BLaER1 treated with 17β-estradiol and CSF1 and Interleukin-3, amounts not matched to agents 10 nM and 100 nM (cell line): ENCODE measurements around the gene LRSAM1.

Source experiments
- H3K27ac ChIP-seq, 11 experiments: shearing (Covaris generic); formaldehyde crosslinking; 2 replicates each; pipeline ENCODE4 v1.8.1; 2022
- H3K27me3 ChIP-seq, 11 experiments: shearing (Covaris generic); formaldehyde crosslinking; 2 replicates each; pipeline ENCODE4 v1.8.1; 2022
- H3K36me3 ChIP-seq, 11 experiments: shearing (Covaris generic); formaldehyde crosslinking; 2 replicates each; pipeline ENCODE4 v1.8.1; 2022
- H3K4me1 ChIP-seq, 10 experiments: shearing (Covaris generic); formaldehyde crosslinking; 2 replicates each; pipeline ENCODE4 v1.8.1; 2022
- H3K4me2 ChIP-seq, 11 experiments: shearing (Covaris generic); formaldehyde crosslinking; 2 replicates each; pipeline ENCODE4 v1.8.1; 2022
- H3K4me3 ChIP-seq, 10 experiments: shearing (Covaris generic); formaldehyde crosslinking; 2 replicates each; pipeline ENCODE4 v1.8.1; 2022
- H3K9ac ChIP-seq, 11 experiments: shearing (Covaris generic); formaldehyde crosslinking; 2 replicates each; pipeline ENCODE4 v1.8.1; 2022
- H3K9me3 ChIP-seq, 11 experiments: shearing (Covaris generic); formaldehyde crosslinking; replicated peaks in 1 of 11; 2 replicates each; pipeline ENCODE4 v1.8.1; 2022
- H4K20me1 ChIP-seq, 11 experiments: shearing (Covaris generic); formaldehyde crosslinking; 2 replicates each; pipeline ENCODE4 v1.8.1; 2022
- Cebpa-rat ChIP-seq, 11 experiments: shearing (Covaris generic); IDR thresholded peaks; 2 replicates each; pipeline ENCODE4 v1.8.1; 2022

The LRSAM1 gene

GRCh38 chr9:127411122-127411521, 40.2 kb upstream of the LRSAM1 start:
- H3K36me3 ChIP-seq, result peaks cover 0 to 6% (median 0%) of the 10 kb centered on the region in 11 experiments; a peak in 3 of 22 replicates
- H3K27ac ChIP-seq, result peak overlapping the region in 5 of 11 experiments; percentile 3 to 86 (median 69); a peak in 7 of 22 replicates
- H3K4me3 ChIP-seq, result no peak overlapping the region
- H3K4me2 ChIP-seq, result peak overlapping the region in 5 of 11 experiments; percentile 38 to 85 (median 69); a peak in 10 of 22 replicates
- peak overlapping the region in 3 of 11 experiments; percentile 52 to 71 (median 69); a peak in 4 of 22 replicates for H3K9ac ChIP-seq
- peaks cover 0 to 55% (median 16%) of the 10 kb centered on the region in 10 experiments; a peak in 13 of 20 replicates for H3K4me1 ChIP-seq
- H3K27me3 ChIP-seq, result no peaks in the 10 kb centered on the region
- TF ChIP-seq Cebpa-rat (IDR thresholded peaks at IDR 0.05), result no peak
- no peaks in the 10 kb centered on the region for H3K9me3 ChIP-seq
- peaks cover 0 to 7% (median 0%) of the 10 kb centered on the region in 11 experiments; a peak in 1 of 22 replicates for H4K20me1 ChIP-seq

GRCh38 chr9:127415141-127415540, 36.2 kb upstream of the LRSAM1 start:
- Histone ChIP-seq H3K4me1 (peaks cover 0 to 65% (median 15%) of the 10 kb centered on the region in 10 experiments; a peak in 13 of 20 replicates), H4K20me1 (peaks cover 0 to 5% (median 0%) of the 10 kb centered on the region in 11 experiments; a peak in 2 of 22 replicates), H3K36me3 (peaks cover 0 to 6% (median 0%) of the 10 kb centered on the region in 11 experiments; a peak in 1 of 22 replicates), H3K9ac (no peak overlapping the region), H3K4me3 (no peak overlapping the region), H3K9me3 (no peaks in the 10 kb centered on the region), H3K27me3 (no peaks in the 10 kb centered on the region), H3K27ac (no peak overlapping the region), H3K4me2 (peak overlapping the region in 6 of 11 experiments; percentile 11 to 58 (median 20); a peak in 9 of 22 replicates)
- TF ChIP-seq Cebpa-rat (IDR thresholded peaks at IDR 0.05), result no peak

GRCh38 chr9:127415657-127416056, 35.7 kb upstream of the LRSAM1 start:
- H3K4me3 ChIP-seq, result no peak overlapping the region
- H3K36me3 ChIP-seq, result peaks cover 0 to 6% (median 0%) of the 10 kb centered on the region in 11 experiments; a peak in 1 of 22 replicates
- H3K27me3 ChIP-seq, result no peaks in the 10 kb centered on the region

GRCh38 chr9:127417131-127418036, 33.9 kb upstream of the LRSAM1 start:
- peaks cover 5 to 59% (median 12%) of the 10 kb centered on the region in 10 experiments for H3K4me1 ChIP-seq
- TF ChIP-seq Cebpa-rat (IDR thresholded peaks at IDR 0.05), result no peak
- H3K4me3 ChIP-seq, result no peak overlapping the region
- no peak overlapping the region for H3K9ac ChIP-seq
- H3K4me2 ChIP-seq, result peak overlapping the region in 1 of 11 experiments; percentile 38; a peak in 1 of 22 replicates
- H3K36me3 ChIP-seq, result peaks cover 0 to 6% (median 0%) of the 10 kb centered on the region in 11 experiments; a peak in 1 of 22 replicates
- H3K9me3 ChIP-seq, result no peaks in the 10 kb centered on the region
- H4K20me1 ChIP-seq, result peaks cover 0 to 5% (median 0%) of the 10 kb centered on the region in 11 experiments; a peak in 2 of 22 replicates
- H3K27me3 ChIP-seq, result no peaks in the 10 kb centered on the region
- H3K27ac ChIP-seq, result no peak overlapping the region

More at GRCh38 chr9:127415657-127416056, 35.7 kb upstream of the LRSAM1 start:
- TF ChIP-seq Cebpa-rat (IDR thresholded peaks at IDR 0.05), result no peak
- Histone ChIP-seq H3K9ac (no peak overlapping the region), H4K20me1 (peaks cover 0 to 5% (median 0%) of the 10 kb centered on the region in 11 experiments; a peak in 2 of 22 replicates), H3K4me1 (peaks cover 0 to 60% (median 14%) of the 10 kb centered on the region in 10 experiments; a peak in 13 of 20 replicates), H3K27ac (no peak overlapping the region), H3K4me2 (peak overlapping the region in 4 of 11 experiments; percentile 14 to 58 (median 32); a peak in 5 of 22 replicates), H3K9me3 (no peaks in the 10 kb centered on the region)

- Histone ChIP-seq H3K36me3 (peaks cover 0 to 6% (median 0%) of the 10 kb centered on the region in 11 experiments; a peak in 1 of 22 replicates), H4K20me1 (peaks cover 0 to 5% (median 0%) of the 10 kb centered on the region in 11 experiments; a peak in 2 of 22 replicates), H3K27ac (no peak overlapping the region), H3K27me3 (no peaks in the 10 kb centered on the region), H3K4me3 (no peak overlapping the region), H3K4me1 (peaks cover 11 to 59% (median 19%) of the 10 kb centered on the region in 10 experiments), H3K4me2 (no peak overlapping the region), H3K9ac (no peak overlapping the region), H3K9me3 (no peaks in the 10 kb centered on the region)
- TF ChIP-seq Cebpa-rat (IDR thresholded peaks at IDR 0.05), result no peak
These were observed 33.3 kb upstream of the LRSAM1 start for GRCh38 chr9:127418037-127418471.

- Histone ChIP-seq H4K20me1 (peaks cover 0 to 5% (median 0%) of the 10 kb centered on the region in 11 experiments; a peak in 3 of 22 replicates), H3K27ac (no peak overlapping the region), H3K4me1 (peaks cover 15 to 55% (median 23%) of the 10 kb centered on the region in 10 experiments), H3K9ac (no peak overlapping the region), H3K4me2 (peak overlapping the region in 3 of 11 experiments; percentile 25 to 57 (median 37); a peak in 5 of 22 replicates), H3K36me3 (peaks cover 0 to 6% (median 0%) of the 10 kb centered on the region in 11 experiments; a peak in 1 of 22 replicates), H3K27me3 (no peaks in the 10 kb centered on the region), H3K9me3 (no peaks in the 10 kb centered on the region), H3K4me3 (no peak overlapping the region)
- no peak for TF ChIP-seq Cebpa-rat (IDR thresholded peaks at IDR 0.05)
These were observed 32.0 kb upstream of the LRSAM1 start for GRCh38 chr9:127419348-127419747.

GRCh38 chr9:127421057-127421456, 30.3 kb upstream of the LRSAM1 start:
- no peak for TF ChIP-seq Cebpa-rat (IDR thresholded peaks at IDR 0.05)
- Histone ChIP-seq H3K9ac (peak overlapping the region in 1 of 11 experiments; percentile 24; a peak in 1 of 22 replicates), H4K20me1 (peaks cover 0 to 17% (median 10%) of the 10 kb centered on the region in 11 experiments; a peak in 10 of 22 replicates), H3K9me3 (no peaks in the 10 kb centered on the region), H3K27ac (no peak overlapping the region), H3K4me2 (0 out of 22 replicates have a peak overlapping the region, but pooled peaks of 1 of the 11 experiments have one; percentile 99), H3K4me1 (peaks cover 28 to 51% (median 30%) of the 10 kb centered on the region in 10 experiments), H3K36me3 (peaks cover 0 to 6% (median 0%) of the 10 kb centered on the region in 11 experiments; a peak in 1 of 22 replicates), H3K27me3 (no peaks in the 10 kb centered on the region), H3K4me3 (no peak overlapping the region)

- Histone ChIP-seq H3K9ac (peak overlapping the region in 9 of 11 experiments; percentile 87 to 91 (median 90); a peak in 10 of 22 replicates), H3K4me3 (peak overlapping the region in 5 of 10 experiments; percentile 79 to 93 (median 84); a peak in 8 of 20 replicates)
These were observed 29.1 kb upstream of the LRSAM1 start for GRCh38 chr9:127422133-127422782.

More at GRCh38 chr9:127422133-127422782, 29.1 kb upstream of the LRSAM1 start:
- no peak overlapping the region for H3K27ac ChIP-seq
- peaks cover 38 to 63% (median 40%) of the 10 kb centered on the region in 10 experiments for H3K4me1 ChIP-seq
- no peaks in the 10 kb centered on the region for H3K27me3 ChIP-seq
- TF ChIP-seq Cebpa-rat (IDR thresholded peaks at IDR 0.05), result no peak
- peaks cover 0 to 12% (median 0%) of the 10 kb centered on the region in 11 experiments; a peak in 5 of 22 replicates for H3K36me3 ChIP-seq
- H4K20me1 ChIP-seq, result peaks cover 5 to 29% (median 14%) of the 10 kb centered on the region in 11 experiments; a peak in 12 of 22 replicates
- peak overlapping the region; percentile 87 to 99 (median 97) for H3K4me2 ChIP-seq
- H3K9me3 ChIP-seq, result no peaks in the 10 kb centered on the region
